ENCODE data around the gene CFAP53. TPM values are rescaled to one million over a fixed set of nuclear protein-coding genes. Genes with fewer than 3 reads are reported as not detected.

Gene CFAP53
- total and polyA plus RNA-seq, 2 of the 13 experiments (the other 11 are each of a cell fraction or from before 2014, with no cell fraction given) = 0.05 to 0.07 TPM

GRCh38 chr18:50281295-50281971 is 15.1 kb upstream of the CFAP53 start, which contains the start of gene MBD1 (continued):
- peak; percentile 68; the same call in 1 of the 2 replicates for TF ChIP-seq RFXAP (CRISPR knock-in tag; IDR thresholded peaks at IDR 0.05; ENCODE audit: borderline replicate concordance)
- TF ChIP-seq MLX (CRISPR knock-in tag; IDR thresholded peaks at IDR 0.05) = peak; percentile 15; the same call in 1 of the 2 replicates
- no peak for TF ChIP-seq MLXIP (CRISPR knock-in tag; IDR thresholded peaks at IDR 0.05; ENCODE audit: borderline replicate concordance)
- TF ChIP-seq ZNF317 (CRISPR knock-in tag; IDR thresholded peaks at IDR 0.05) = 0 out of 2 replicates have a peak, but pooled peaks have one; percentile 69
- peak; percentile 52 for TF ChIP-seq XRCC5 (optimal IDR thresholded peaks at IDR 0.05; ENCODE audit: low read length)
- no peak for TF ChIP-seq ZNF512 (CRISPR knock-in tag; IDR thresholded peaks at IDR 0.05)
- TF ChIP-seq HBP1 (CRISPR knock-in tag; IDR thresholded peaks at IDR 0.05; ENCODE audit: low read depth) = peak; percentile 30; the same call in 1 of the 2 replicates
- TF ChIP-seq ZNF597 (CRISPR knock-in tag; IDR thresholded peaks at IDR 0.05) = no peak
- 0 out of 2 replicates have a peak, but pooled peaks have one; percentile 29 for TF ChIP-seq SIX4 (CRISPR knock-in tag; IDR thresholded peaks at IDR 0.05)
- TF ChIP-seq FUBP1 (CRISPR knock-in tag; IDR thresholded peaks at IDR 0.05; ENCODE audit: borderline replicate concordance) = 0 out of 2 replicates have a peak, but pooled peaks have one; percentile 35
- TF ChIP-seq ZBTB39 (CRISPR knock-in tag; IDR thresholded peaks at IDR 0.05) = peak; percentile 90; the same call in 1 of the 2 replicates
- peak; percentile 63; the same call in 1 of the 2 replicates for TF ChIP-seq ZSCAN29 (CRISPR knock-in tag; conservative IDR thresholded peaks at IDR 0.05)
- 0 out of 2 replicates have a peak, but pooled peaks have one; percentile 69 for TF ChIP-seq HOXD1 (CRISPR knock-in tag; IDR thresholded peaks at IDR 0.05)
- 0 out of 2 replicates have a peak, but pooled peaks have one; percentile 48 for TF ChIP-seq MEIS1 (CRISPR knock-in tag; IDR thresholded peaks at IDR 0.05; ENCODE audit: borderline replicate concordance)
- peak; percentile 47; the same call in 1 of the 2 replicates for TF ChIP-seq NKX3-1 (CRISPR knock-in tag; IDR thresholded peaks at IDR 0.05)
- TF ChIP-seq KMT2A (CRISPR knock-in tag; IDR thresholded peaks at IDR 0.05) = peak; percentile 93
